PC-3 (cell line): ENCODE data around the gene STX11.

Experiments used
- EZH2 ChIP-seq: fragments of 300-600 bp; sonication (generic); IDR thresholded peaks from one replicate; pipeline ENCODE4 v1.6.1; 2017; ENCODE audit warnings: antibody characterized with exemption, mild to moderate bottlenecking, low read length; ENCODE audit not compliant: unreplicated experiment
- EZH2phosphoT487 ChIP-seq: fragments of 300-600 bp; sonication (generic); IDR thresholded peaks from 2 replicates; pipeline ENCODE4 v1.6.1; 2018; ENCODE audit warnings: mild to moderate bottlenecking, antibody characterized with exemption, low read length, borderline replicate concordance
- TF ChIP-seq, protein P1 (sequence below): fragments of 300-600 bp; sonication (generic); conservative IDR thresholded peaks from 2 replicates; pipeline ENCODE4 v1.5.1; 2017; ENCODE audit warnings: antibody characterized with exemption, low read depth, mild to moderate bottlenecking, low read length

DNA sequence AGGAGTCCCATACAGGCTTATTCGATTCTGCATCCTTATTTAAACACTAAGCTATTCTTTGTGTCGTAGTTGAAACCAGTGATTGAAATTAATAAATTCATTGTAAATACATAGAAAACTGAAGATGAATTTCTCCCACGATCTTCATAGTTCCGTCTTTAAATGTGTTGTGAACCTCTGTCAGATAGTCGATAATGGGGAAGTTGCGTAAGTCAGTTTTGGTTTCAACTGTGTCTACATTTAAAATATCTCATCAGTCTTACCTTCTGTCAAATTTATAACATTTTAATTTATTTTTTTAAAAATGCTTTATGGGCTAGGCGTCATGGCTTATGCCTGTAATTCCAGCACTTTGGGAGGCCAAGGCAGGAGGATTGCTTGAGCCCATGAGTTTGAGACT lies 12.7 kb downstream of the STX11 start:
- no peak for TF ChIP-seq EZH2
- TF ChIP-seq EZH2phosphoT487 = no peak
- TF ChIP-seq, protein P1, sequence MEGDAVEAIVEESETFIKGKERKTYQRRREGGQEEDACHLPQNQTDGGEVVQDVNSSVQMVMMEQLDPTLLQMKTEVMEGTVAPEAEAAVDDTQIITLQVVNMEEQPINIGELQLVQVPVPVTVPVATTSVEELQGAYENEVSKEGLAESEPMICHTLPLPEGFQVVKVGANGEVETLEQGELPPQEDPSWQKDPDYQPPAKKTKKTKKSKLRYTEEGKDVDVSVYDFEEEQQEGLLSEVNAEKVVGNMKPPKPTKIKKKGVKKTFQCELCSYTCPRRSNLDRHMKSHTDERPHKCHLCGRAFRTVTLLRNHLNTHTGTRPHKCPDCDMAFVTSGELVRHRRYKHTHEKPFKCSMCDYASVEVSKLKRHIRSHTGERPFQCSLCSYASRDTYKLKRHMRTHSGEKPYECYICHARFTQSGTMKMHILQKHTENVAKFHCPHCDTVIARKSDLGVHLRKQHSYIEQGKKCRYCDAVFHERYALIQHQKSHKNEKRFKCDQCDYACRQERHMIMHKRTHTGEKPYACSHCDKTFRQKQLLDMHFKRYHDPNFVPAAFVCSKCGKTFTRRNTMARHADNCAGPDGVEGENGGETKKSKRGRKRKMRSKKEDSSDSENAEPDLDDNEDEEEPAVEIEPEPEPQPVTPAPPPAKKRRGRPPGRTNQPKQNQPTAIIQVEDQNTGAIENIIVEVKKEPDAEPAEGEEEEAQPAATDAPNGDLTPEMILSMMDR = no peak
